Activated naive CD4-positive, alpha-beta T cell treated with anti-CD3 and anti-CD28 coated beads, Interleukin-2, amount 50 U/mL, for 24 hours (primary cell): ENCODE measurements around the gene VILL.
A peak's percentile ranks its signal among the peaks of the same experiment; 100 is the strongest.

Experiments used
- H3K27ac Mint-ChIP-seq: one replicate; pipeline ENCODE4 v1.8.0; 2021; ENCODE audit warnings: mild to moderate bottlenecking, mixed read lengths
- H3K27me3 Mint-ChIP-seq: one replicate; pipeline ENCODE4 v1.8.0; 2021; ENCODE audit warnings: mixed read lengths
- H3K36me3 Mint-ChIP-seq: one replicate; pipeline ENCODE4 v1.8.0; 2021; ENCODE audit warnings: mixed read lengths
- H3K4me1 Mint-ChIP-seq: one replicate; pipeline ENCODE4 v1.8.0; 2021; ENCODE audit warnings: mixed read lengths
- H3K4me3 Mint-ChIP-seq: one replicate; pipeline ENCODE4 v1.8.0; 2021; ENCODE audit warnings: mild to moderate bottlenecking, mixed read lengths
- H3K9me3 Mint-ChIP-seq: one replicate; pipeline ENCODE4 v1.8.0; 2021; ENCODE audit warnings: mixed read lengths

VILL gene

DNA sequence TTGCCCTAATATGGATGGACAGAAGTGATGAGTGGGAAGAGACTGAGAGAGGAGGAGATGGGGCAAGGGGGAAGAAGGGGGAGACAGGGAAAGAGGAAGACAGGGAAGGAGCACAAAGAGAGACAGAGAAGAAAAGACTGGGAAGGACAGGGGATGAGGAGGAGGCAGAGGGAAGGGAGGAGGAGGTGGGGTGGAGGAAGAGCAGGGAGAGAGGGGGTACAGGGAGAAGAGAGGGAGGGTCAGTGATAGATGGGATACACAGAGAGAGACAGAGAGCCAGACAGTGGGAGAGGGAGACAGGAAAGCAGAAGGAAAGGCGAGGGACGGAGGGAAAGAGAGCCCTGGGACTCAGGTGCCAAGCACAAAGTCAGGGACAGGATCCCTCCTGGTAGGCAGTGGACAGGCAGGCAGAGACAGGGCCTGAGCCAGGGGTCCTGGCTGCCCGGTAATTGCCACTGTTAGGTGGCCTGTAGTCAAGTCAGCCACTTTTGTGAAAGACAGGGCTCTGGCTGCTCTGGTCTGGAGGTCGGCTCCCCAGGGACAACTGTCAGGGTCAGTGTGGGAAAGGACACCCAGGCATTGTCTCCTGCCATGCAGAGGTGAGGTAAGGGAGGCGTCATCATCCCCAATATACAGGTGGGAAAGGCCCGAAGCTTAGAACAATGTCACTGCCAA is 9.8 kb downstream of the VILL start:
- Mint-ChIP-seq H3K4me3 (no peak overlapping the region), H3K27me3 (no peaks in the 10 kb centered on the region), H3K9me3 (no peaks in the 10 kb centered on the region), H3K4me1 (peaks cover 59% of the 10 kb centered on the region), H3K27ac (peak overlapping the region; percentile 83), H3K36me3 (peaks cover 12% of the 10 kb centered on the region)

DNA sequence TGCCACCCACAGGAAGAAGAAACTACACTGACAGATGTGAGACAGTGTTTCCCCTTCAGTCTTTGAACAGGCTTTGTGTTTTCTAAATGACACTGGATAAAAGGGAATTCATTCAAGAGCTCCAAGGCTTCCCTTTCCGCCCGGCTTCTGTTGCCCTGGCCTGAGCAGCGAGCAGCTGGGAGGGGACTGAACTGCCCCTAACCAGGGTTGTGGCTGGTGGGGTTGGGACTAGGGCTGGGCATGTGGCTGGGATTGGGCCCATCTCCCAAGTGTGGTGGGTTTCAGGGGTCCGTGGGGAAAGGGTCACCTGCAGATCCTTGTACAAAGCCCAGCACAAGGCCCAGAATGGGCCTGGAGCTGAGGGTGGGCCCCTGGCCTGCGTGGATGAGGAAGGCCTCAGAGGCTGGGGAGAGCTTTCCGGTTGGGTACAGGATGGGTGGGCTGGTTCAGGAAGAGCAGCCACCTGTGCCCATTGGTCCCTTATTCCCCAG is 10.4 kb downstream of the VILL start:
- Mint-ChIP-seq H3K4me3 (no peak overlapping the region), H3K27me3 (no peaks in the 10 kb centered on the region), H3K4me1 (peaks cover 52% of the 10 kb centered on the region), H3K27ac (no peak overlapping the region), H3K36me3 (peaks cover 8% of the 10 kb centered on the region), H3K9me3 (no peaks in the 10 kb centered on the region)

DNA sequence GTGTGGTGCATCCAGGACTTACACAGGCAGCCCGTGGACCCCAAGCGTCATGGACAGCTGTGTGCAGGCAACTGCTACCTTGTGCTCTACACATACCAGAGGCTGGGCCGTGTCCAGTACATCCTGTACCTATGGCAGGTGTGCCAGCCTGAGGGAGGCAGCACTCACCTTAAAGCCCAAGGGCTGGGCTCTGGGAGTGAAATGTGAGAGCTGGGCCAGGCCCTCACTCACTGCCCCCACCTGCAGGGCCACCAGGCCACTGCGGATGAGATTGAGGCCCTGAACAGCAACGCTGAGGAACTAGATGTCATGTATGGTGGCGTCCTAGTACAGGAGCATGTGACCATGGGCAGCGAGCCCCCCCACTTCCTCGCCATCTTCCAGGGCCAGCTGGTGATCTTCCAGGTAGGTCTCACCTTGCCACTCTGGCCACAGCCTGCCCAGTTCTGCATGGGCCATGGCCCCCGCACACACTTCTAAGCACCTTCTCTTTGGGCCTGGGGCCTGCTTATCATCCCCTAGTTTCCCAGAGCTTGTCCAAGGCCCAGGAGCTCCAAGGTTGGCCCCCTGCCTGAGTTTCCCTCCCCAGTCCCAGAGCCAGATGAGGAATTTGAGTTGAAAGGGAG is 11.0 kb downstream of the VILL start:
- H3K27me3 Mint-ChIP-seq, result no peaks in the 10 kb centered on the region
- no peaks in the 10 kb centered on the region for H3K9me3 Mint-ChIP-seq
- no peak overlapping the region for H3K27ac Mint-ChIP-seq
- peaks cover 47% of the 10 kb centered on the region for H3K4me1 Mint-ChIP-seq
- no peak overlapping the region for H3K4me3 Mint-ChIP-seq
- H3K36me3 Mint-ChIP-seq, result peaks cover 4% of the 10 kb centered on the region

DNA sequence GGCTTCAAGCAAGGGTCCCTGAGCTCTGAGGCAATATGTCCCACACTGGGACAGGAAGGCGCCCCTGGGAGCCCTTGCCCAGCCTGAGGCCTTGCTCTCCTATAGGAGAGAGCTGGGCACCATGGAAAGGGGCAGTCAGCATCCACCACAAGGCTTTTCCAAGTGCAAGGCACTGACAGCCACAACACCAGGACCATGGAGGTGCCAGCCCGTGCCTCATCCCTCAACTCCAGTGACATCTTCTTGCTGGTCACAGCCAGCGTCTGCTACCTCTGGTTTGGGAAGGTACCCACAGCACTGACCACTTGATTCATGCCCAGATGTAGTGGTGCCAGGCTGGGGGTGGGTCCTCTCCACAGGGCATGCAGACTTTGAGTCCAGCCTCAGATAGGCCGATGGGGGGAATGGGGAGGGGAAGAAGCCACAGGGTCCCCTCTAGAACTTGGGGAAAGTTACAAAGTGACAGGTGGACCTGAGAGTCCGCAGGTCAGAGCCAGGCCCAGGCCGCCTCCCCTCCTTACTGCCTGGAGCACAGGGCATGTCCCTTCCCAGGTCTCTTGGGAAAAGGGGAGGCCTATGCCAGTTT is 11.8 kb downstream of the VILL start:
- H3K4me3 Mint-ChIP-seq, result no peak overlapping the region
- peaks cover 39% of the 10 kb centered on the region for H3K4me1 Mint-ChIP-seq
- no peak overlapping the region for H3K27ac Mint-ChIP-seq

DNA sequence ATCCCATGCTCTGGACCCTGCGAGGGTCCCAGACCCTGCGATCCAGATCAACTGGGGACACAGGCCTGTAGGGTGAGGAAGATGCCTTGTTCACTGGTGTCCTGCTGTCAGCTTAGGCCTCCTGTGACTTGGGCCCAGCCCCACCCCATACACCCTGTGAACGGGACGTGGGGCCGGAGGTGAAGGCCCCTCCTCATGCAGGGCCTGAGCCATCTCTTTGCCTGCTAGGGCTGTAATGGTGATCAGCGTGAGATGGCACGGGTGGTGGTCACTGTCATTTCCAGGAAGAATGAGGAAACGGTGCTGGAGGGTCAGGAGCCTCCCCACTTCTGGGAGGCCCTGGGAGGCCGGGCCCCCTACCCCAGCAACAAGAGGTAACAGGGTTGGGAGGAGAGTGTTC is 12.4 kb downstream of the VILL start:
- Mint-ChIP-seq H3K27me3 (no peaks in the 10 kb centered on the region), H3K9me3 (no peaks in the 10 kb centered on the region)

More for the DNA sequence above, 11.8 kb downstream of the VILL start:
- H3K9me3 Mint-ChIP-seq, result no peaks in the 10 kb centered on the region
- H3K36me3 Mint-ChIP-seq, result no peaks in the 10 kb centered on the region
- H3K27me3 Mint-ChIP-seq, result no peaks in the 10 kb centered on the region

DNA sequence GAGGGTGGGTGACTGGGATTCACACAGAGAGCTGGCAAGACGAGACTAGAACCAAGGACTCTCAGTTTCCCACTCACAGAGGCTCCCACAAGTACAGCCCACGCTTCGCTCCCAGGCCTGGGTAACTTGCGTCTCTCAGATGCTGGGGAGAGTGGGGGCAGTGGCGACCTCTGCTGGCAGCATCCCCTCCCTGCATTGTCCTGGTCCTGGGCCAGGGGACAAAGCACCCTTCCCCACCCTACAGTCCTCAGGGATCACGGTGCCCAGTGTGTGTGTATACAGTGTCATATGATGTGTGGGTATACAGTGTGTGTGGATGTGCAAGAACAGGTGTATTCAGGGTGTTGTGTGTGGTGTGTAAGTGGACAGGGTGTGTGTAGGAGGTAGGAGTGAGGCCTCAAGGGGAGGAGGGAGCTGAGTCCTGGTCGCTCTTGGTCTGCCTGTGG is 12.8 kb downstream of the VILL start:
- Mint-ChIP-seq H3K27me3 (no peaks in the 10 kb centered on the region), H3K4me3 (no peak overlapping the region), H3K9me3 (no peaks in the 10 kb centered on the region), H3K4me1 (peaks cover 31% of the 10 kb centered on the region), H3K27ac (peak overlapping the region; percentile 41), H3K36me3 (no peaks in the 10 kb centered on the region)

More for the DNA sequence above, 12.4 kb downstream of the VILL start:
- Mint-ChIP-seq H3K27ac (peak overlapping the region; percentile 41), H3K36me3 (no peaks in the 10 kb centered on the region), H3K4me1 (peaks cover 36% of the 10 kb centered on the region), H3K4me3 (no peak overlapping the region)

DNA sequence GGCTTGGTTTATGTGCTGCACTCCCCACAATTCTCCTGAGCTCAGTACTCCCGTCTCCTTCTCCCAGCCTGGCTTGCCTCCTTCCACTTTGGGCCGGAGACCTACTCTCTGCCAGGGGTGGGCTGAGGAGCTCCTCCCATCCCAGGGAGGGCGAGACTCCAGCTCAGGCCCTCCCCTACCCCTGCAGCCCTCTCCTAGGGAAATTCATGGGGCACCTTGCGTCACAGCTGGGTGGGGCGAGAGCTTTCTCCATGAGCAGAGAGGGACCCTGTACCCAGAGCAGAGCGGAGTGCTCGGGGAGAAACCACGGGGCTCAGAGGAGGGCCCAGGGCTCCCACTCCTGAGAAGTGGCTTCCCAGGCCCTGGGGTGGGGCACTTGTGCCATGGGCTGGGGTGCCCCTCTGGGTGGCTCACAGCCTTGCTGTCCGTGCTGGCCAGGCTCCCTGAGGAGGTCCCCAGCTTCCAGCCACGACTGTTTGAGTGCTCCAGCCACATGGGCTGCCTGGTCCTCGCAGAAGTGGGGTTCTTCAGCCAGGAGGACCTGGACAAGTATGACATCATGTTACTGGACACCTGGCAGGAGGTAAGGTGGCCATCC is 13.3 kb downstream of the VILL start:
- no peaks in the 10 kb centered on the region for H3K27me3 Mint-ChIP-seq
- H3K9me3 Mint-ChIP-seq, result no peaks in the 10 kb centered on the region
- no peaks in the 10 kb centered on the region for H3K36me3 Mint-ChIP-seq
- H3K27ac Mint-ChIP-seq, result peak overlapping the region; percentile 23
- H3K4me1 Mint-ChIP-seq, result peaks cover 27% of the 10 kb centered on the region
- H3K4me3 Mint-ChIP-seq, result no peak overlapping the region

DNA sequence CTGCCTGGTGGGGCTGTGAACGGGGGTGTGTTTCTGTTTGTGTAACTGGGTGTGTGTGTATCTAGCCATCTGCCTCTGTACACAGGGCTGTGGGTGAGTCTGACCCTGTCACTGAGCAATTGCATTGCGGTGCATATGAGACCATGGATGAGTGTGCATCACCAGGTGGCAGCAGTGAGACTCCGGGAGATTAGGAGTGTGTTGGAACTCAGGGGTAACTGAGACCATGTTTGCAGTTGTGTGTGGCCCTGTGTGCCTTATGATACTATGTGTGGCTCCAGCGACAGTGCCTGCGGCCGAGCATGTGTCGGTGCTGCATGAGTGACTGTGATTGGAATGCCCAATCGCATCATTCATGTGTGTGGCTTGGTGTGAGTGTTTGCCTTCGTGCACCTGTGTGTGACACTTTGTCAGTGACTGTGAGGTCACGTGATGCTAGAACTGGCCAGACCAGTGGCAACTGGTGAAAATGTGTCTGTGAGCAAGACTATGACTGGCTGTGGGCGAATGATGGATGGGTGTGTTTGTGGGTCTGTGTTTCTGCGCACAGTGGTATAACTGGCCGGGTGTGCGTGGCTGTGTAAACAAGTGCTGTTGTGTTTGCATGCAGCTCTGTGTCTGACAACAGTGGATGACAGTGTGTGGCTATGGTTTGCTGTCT is 14.0 kb downstream of the VILL start:
- no peak overlapping the region for H3K4me3 Mint-ChIP-seq
- H3K27ac Mint-ChIP-seq, result no peak overlapping the region
- H3K27me3 Mint-ChIP-seq, result no peaks in the 10 kb centered on the region
- no peaks in the 10 kb centered on the region for H3K36me3 Mint-ChIP-seq
- no peaks in the 10 kb centered on the region for H3K9me3 Mint-ChIP-seq
- H3K4me1 Mint-ChIP-seq, result peaks cover 21% of the 10 kb centered on the region

DNA sequence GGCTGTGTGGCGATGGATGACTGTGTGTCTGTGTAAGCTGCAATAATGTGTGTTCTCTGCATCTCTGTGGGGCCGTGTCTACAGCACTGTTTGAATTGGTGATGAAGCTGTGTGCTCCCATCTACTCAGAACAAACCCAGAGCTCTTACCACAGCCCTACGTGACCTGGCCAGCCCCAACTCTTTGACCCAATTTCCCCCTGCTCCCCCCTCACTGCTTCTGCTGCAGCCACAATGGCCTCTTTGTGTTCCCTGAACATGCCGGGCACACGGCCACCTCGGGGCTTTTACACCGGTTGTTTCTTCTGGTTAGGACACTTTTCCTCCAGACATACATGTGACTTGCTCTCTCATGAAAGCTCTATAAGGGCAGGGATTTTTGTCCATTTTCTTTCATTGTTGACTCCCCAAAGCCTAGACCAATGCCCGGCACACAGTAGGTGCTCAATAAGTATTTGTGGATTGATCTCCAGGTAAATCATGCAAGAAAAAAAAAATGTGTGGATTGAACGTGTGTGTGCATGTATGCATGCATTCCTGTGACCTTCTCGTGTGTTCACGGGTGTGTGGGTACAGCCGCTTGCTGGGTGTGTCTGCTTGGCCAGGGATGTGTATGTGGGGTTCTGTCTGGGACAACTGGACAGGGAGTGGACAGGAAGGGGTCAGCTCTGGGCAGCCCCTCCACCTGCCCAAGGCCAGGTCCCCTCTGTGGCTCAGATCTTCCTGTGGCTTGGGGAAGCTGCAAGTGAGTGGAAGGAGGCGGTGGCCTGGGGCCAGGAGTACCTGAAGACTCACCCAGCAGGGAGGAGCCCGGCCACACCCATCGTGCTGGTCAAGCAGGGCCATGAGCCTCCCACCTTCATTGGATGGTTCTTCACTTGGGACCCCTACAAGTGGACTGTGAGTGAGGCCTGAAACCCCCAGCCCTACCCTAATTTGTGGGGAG is 14.8 kb downstream of the VILL start:
- Mint-ChIP-seq H3K27me3 (no peaks in the 10 kb centered on the region), H3K4me3 (no peak overlapping the region), H3K27ac (no peak overlapping the region), H3K9me3 (no peaks in the 10 kb centered on the region), H3K4me1 (peaks cover 19% of the 10 kb centered on the region), H3K36me3 (no peaks in the 10 kb centered on the region)

DNA sequence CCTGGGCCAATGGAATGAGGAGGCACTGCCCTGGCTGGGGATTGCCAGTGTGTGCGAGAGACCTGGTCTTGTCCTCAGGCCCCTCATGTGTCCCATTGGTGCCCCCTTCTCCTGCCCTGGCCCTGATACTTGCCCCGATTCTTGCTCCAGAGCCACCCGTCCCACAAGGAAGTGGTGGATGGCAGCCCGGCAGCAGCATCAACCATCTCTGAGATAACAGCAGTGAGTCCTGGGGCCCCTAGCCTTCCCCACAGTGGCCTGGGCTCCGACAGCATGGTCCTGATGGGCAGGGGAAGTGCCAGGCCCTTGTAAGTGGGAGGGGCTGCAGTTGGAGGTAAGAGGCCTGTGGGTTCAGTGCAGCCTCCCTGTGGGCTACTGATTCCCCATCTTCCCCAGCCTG is 15.4 kb downstream of the VILL start:
- H3K9me3 Mint-ChIP-seq, result no peaks in the 10 kb centered on the region
- H3K36me3 Mint-ChIP-seq, result no peaks in the 10 kb centered on the region
- peaks cover 19% of the 10 kb centered on the region for H3K4me1 Mint-ChIP-seq
- H3K27me3 Mint-ChIP-seq, result no peaks in the 10 kb centered on the region
- no peak overlapping the region for H3K4me3 Mint-ChIP-seq
- no peak overlapping the region for H3K27ac Mint-ChIP-seq

DNA sequence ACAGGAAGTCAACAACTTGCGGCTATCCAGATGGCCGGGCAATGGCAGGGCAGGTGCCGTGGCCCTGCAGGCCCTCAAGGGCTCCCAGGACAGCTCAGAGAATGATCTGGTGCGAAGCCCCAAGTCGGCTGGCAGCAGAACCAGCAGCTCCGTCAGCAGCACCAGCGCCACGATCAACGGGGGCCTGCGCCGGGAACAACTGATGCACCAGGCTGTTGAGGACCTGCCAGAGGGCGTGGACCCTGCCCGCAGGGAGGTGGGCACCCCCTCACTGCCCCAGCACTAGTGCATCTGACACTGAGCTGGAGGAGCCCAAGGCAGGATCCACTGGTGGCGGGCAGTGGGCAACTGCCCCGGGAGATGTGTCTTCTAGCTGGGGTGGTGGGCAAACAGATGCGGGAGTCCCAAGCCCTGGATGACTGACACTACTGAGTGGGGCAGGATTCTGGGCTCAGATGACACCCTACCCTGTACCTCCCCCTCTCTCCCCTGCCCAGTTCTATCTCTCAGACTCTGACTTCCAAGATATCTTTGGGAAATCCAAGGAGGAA is 15.9 kb downstream of the VILL start:
- Mint-ChIP-seq H3K9me3 (no peaks in the 10 kb centered on the region), H3K27ac (no peak overlapping the region), H3K27me3 (no peaks in the 10 kb centered on the region), H3K4me1 (peaks cover 19% of the 10 kb centered on the region), H3K36me3 (no peaks in the 10 kb centered on the region), H3K4me3 (no peak overlapping the region)

DNA sequence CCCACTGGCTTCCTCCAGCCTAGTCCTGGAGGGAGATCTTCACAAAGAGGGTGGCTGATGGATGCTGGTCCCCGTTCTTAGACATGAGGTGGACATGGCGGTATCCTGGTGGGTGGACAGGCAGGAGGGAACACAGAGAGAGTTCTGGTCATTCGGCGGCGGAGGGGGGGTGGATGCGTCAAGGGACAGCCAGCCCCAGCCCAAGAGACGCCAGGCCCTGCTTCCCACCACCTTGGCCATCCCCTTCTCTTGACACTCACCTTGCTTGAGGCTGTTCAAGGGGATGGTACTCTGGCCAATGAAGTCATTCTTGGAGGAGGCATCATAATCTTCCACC is 17.1 kb downstream of the VILL start:
- no peaks in the 10 kb centered on the region for H3K27me3 Mint-ChIP-seq
- H3K36me3 Mint-ChIP-seq, result no peaks in the 10 kb centered on the region
- peaks cover 19% of the 10 kb centered on the region for H3K4me1 Mint-ChIP-seq
- H3K4me3 Mint-ChIP-seq, result no peak overlapping the region
- H3K9me3 Mint-ChIP-seq, result no peaks in the 10 kb centered on the region
- H3K27ac Mint-ChIP-seq, result no peak overlapping the region

DNA sequence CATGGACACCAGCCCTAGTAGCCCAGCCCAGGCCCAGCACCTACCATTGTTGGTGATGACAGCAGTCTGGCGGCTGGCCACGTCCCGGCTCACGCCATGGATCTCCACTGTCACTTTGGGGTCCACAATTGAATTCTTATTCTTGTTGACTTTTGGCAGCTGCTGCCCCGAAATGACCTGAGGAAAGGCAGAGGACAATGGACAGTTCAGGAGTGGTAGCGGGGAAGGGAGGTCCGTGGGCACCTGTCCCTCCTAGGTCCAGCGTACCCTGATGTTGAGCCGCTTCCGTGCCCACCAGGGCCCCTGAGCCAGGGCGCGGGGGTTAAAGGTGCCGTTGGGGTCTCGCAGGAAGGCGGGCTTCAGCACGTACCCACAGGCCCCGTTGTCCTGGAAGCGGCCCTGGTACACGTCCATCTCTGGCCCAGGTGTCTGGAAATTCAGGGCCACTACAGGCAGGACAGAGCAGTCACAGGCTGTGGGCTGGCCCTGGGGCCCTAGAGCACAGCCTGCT is 17.7 kb downstream of the VILL start:
- no peak overlapping the region for H3K27ac Mint-ChIP-seq
- H3K4me1 Mint-ChIP-seq, result peaks cover 14% of the 10 kb centered on the region
- no peaks in the 10 kb centered on the region for H3K27me3 Mint-ChIP-seq
- H3K4me3 Mint-ChIP-seq, result no peak overlapping the region
- no peaks in the 10 kb centered on the region for H3K9me3 Mint-ChIP-seq
- no peaks in the 10 kb centered on the region for H3K36me3 Mint-ChIP-seq

DNA sequence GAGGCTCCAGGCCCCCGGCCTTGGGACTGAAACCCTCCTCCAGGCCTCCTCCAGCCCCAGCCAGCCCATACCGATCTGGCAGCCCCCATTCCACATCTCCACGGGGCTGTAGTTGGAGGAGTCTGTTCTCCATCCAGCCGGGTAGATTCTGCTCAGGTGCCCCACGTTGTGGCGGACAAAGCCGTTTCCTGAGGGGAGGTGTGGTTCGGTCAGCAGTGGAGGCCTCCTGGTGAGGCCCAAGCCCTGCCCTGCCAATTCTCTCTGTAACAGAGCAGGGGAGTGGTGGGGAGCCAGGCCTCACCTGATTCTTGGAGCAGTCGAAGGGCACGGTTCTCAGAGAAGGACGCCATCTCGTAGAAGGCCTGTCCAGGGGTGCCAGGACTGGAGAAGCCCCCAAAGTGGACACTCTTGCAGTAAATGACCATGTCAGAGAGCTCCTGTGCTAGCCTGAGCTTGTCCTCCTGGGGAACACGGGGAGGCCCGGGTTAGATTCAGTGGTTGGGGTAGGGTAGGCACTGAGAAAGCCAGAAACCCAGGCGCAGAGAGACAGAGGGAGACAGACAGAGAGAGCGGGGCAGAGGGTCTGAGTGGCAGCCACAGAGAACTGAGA is 18.5 kb downstream of the VILL start:
- Mint-ChIP-seq H3K4me1 (peaks cover 9% of the 10 kb centered on the region), H3K36me3 (no peaks in the 10 kb centered on the region), H3K9me3 (no peaks in the 10 kb centered on the region), H3K27ac (no peak overlapping the region), H3K4me3 (no peak overlapping the region), H3K27me3 (no peaks in the 10 kb centered on the region)
